ENCODE measurements around the gene EIF4G1. TPM values are rescaled to one million over a fixed set of nuclear protein-coding genes. Genes with fewer than 3 reads are reported as not detected.

EIF4G1 gene
- total and polyA plus RNA-seq, 2 experiments from 2014 or later = 204 to 254 TPM

DNA sequence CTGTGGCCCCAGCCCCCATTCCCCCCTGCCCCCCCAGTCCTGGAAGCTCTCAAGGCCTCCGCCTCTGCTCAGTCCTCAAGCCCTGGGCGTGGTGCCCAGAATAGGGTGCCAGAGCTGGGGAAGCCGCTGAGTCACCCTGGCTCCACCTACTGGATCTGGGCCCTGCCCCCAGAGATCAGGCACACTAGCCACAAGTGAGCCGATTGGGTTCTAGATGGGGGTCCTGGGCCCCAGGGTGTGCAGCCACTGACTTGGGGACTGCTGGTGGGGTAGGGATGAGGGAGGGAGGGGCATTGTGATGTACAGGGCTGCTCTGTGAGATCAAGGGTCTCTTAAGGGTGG is 5.7 kb downstream of the EIF4G1 start:
- no peaks in the 10 kb centered on the region for H3K36me3 ChIP-seq (replicated peaks; ENCODE audit: insufficient read depth, low read depth)
- 55% methylated on average over 4 of the region's 4 CpGs for WGBS (ENCODE audit: low lambda C conversion rate, missing lambda C conversion rate)
- H2AFZ ChIP-seq = no peak overlapping the region
- TF ChIP-seq, protein P1, sequence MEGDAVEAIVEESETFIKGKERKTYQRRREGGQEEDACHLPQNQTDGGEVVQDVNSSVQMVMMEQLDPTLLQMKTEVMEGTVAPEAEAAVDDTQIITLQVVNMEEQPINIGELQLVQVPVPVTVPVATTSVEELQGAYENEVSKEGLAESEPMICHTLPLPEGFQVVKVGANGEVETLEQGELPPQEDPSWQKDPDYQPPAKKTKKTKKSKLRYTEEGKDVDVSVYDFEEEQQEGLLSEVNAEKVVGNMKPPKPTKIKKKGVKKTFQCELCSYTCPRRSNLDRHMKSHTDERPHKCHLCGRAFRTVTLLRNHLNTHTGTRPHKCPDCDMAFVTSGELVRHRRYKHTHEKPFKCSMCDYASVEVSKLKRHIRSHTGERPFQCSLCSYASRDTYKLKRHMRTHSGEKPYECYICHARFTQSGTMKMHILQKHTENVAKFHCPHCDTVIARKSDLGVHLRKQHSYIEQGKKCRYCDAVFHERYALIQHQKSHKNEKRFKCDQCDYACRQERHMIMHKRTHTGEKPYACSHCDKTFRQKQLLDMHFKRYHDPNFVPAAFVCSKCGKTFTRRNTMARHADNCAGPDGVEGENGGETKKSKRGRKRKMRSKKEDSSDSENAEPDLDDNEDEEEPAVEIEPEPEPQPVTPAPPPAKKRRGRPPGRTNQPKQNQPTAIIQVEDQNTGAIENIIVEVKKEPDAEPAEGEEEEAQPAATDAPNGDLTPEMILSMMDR (IDR thresholded peaks at IDR 0.05; ENCODE audit: poor library complexity) = no peak
- TF ChIP-seq EZH2phosphoT487 (IDR thresholded peaks at IDR 0.05; ENCODE audit: low read depth, severe bottlenecking, unreplicated experiment) = no peak
- no peak for TF ChIP-seq EZH2 (IDR thresholded peaks at IDR 0.05; ENCODE audit: borderline replicate concordance)
- H3K79me2 ChIP-seq = peaks cover 71% of the 10 kb centered on the region
- H4K20me1 ChIP-seq (ENCODE audit: insufficient read depth, poor library complexity, severe bottlenecking) = peaks cover 74% of the 10 kb centered on the region
- H3K9me3 ChIP-seq (ENCODE audit: low read depth) = no peaks in the 10 kb centered on the region
- H3K4me1 ChIP-seq (ENCODE audit: insufficient read depth) = peaks cover 28% of the 10 kb centered on the region
- no peak overlapping the region for H3K4me3 ChIP-seq
- peak; percentile 87 for DNase-seq (ENCODE audit: low spot score)
- no peaks in the 10 kb centered on the region for H3K27me3 ChIP-seq
- H3K27ac ChIP-seq = no peak overlapping the region
- peak overlapping the region; percentile 98 for H3K4me2 ChIP-seq
- H3K9me2 ChIP-seq (replicated peaks; ENCODE audit: insufficient read depth) = no peaks in the 10 kb centered on the region

- H3K27ac ChIP-seq = no peak overlapping the region
- H3K4me2 ChIP-seq = no peak overlapping the region
- peaks cover 66% of the 10 kb centered on the region for H4K20me1 ChIP-seq (ENCODE audit: insufficient read depth, poor library complexity, severe bottlenecking)
Measured at GRCh38 chr3:184321666-184322065, 7.3 kb downstream of the EIF4G1 start.

GRCh38 chr3:184322731-184323487 is 8.5 kb downstream of the EIF4G1 start:
- Histone ChIP-seq H3K4me2 (no peak overlapping the region), H3K4me1 (ENCODE audit: insufficient read depth) (peaks cover 15% of the 10 kb centered on the region), H2AFZ (no peak overlapping the region), H3K9me2 (replicated peaks; ENCODE audit: insufficient read depth) (no peaks in the 10 kb centered on the region), H3K36me3 (replicated peaks; ENCODE audit: insufficient read depth, low read depth) (no peaks in the 10 kb centered on the region), H4K20me1 (ENCODE audit: insufficient read depth, poor library complexity, severe bottlenecking) (peaks cover 54% of the 10 kb centered on the region), H3K9me3 (ENCODE audit: low read depth) (no peaks in the 10 kb centered on the region), H3K79me2 (peaks cover 47% of the 10 kb centered on the region), H3K4me3 (no peak overlapping the region), H3K27ac (no peak overlapping the region), H3K27me3 (no peaks in the 10 kb centered on the region)
- TF ChIP-seq EZH2 (IDR thresholded peaks at IDR 0.05; ENCODE audit: borderline replicate concordance) (no peak), EZH2phosphoT487 (IDR thresholded peaks at IDR 0.05; ENCODE audit: low read depth, severe bottlenecking, unreplicated experiment) (no peak)
- TF ChIP-seq, protein P1 (IDR thresholded peaks at IDR 0.05; ENCODE audit: poor library complexity) = no peak
- 95% methylated on average over 20 of the region's 20 CpGs for WGBS (ENCODE audit: low lambda C conversion rate, missing lambda C conversion rate)
- DNase-seq (ENCODE audit: low spot score) = no peak

More at GRCh38 chr3:184321666-184322065, 7.3 kb downstream of the EIF4G1 start:
- H3K27me3 ChIP-seq = no peaks in the 10 kb centered on the region
- H3K9me2 ChIP-seq (replicated peaks; ENCODE audit: insufficient read depth) = no peaks in the 10 kb centered on the region
- no peak overlapping the region for H3K4me3 ChIP-seq
- TF ChIP-seq, protein P1 (IDR thresholded peaks at IDR 0.05; ENCODE audit: poor library complexity) = no peak
- TF ChIP-seq EZH2phosphoT487 (IDR thresholded peaks at IDR 0.05; ENCODE audit: low read depth, severe bottlenecking, unreplicated experiment) = no peak
- no peak for TF ChIP-seq EZH2 (IDR thresholded peaks at IDR 0.05; ENCODE audit: borderline replicate concordance)
- no peaks in the 10 kb centered on the region for H3K36me3 ChIP-seq (replicated peaks; ENCODE audit: insufficient read depth, low read depth)
- no peaks in the 10 kb centered on the region for H3K9me3 ChIP-seq (ENCODE audit: low read depth)
- no peak overlapping the region for H2AFZ ChIP-seq
- DNase-seq (ENCODE audit: low spot score) = no peak
- peaks cover 25% of the 10 kb centered on the region for H3K4me1 ChIP-seq (ENCODE audit: insufficient read depth)
- WGBS (ENCODE audit: low lambda C conversion rate, missing lambda C conversion rate) = 93% methylated on average over 5 of the region's 5 CpGs
- H3K79me2 ChIP-seq = peaks cover 59% of the 10 kb centered on the region

Data from hepatocyte (in vitro differentiated cells).